ENCODE results near the gene OSTC.

OSTC gene

GRCh38 chr4:108624263-108625056, 25.9 kb upstream of the OSTC start:
- TF ChIP-seq CTCF (IDR thresholded peaks at IDR 0.05; ENCODE audit: borderline replicate concordance, insufficient read depth, low read depth, low read length): no peak
- H3K4me3 ChIP-seq (ENCODE audit: low read depth, low read length): no peak overlapping the region

- no peak for TF ChIP-seq CTCF (IDR thresholded peaks at IDR 0.05; ENCODE audit: borderline replicate concordance, insufficient read depth, low read depth, low read length)
- no peak overlapping the region for H3K4me3 ChIP-seq (ENCODE audit: low read depth, low read length)
Measured at GRCh38 chr4:108626056-108626455, 24.3 kb upstream of the OSTC start.

DNA sequence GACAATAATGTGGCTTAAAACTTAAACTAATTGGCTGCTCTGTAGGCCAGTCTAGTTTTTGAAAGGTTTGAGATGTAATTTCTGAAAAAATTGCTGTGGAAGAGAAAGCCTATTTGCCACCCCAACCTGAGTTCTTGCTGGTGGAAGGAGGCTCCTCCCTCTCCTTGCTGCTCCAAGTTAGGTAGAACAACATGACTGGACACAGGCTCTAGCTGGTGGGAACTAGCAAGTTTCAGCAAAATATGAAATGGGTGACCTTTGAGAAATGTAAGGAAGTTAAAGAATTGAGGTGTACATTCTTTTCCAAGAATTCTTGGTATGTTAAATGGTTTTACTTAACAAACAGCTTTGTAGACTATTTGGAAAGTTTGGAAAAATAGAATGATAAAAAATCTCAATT, 22.0 kb upstream of the OSTC start:
- no peak for TF ChIP-seq CTCF (IDR thresholded peaks at IDR 0.05; ENCODE audit: borderline replicate concordance, insufficient read depth, low read depth, low read length)

GRCh38 chr4:108635070-108635655, 15.2 kb upstream of the OSTC start:
- TF ChIP-seq CTCF (IDR thresholded peaks at IDR 0.05; ENCODE audit: borderline replicate concordance, insufficient read depth, low read depth, low read length): no peak
- no peak overlapping the region for H3K4me3 ChIP-seq (ENCODE audit: low read depth, low read length)

More for the DNA sequence above, 22.0 kb upstream of the OSTC start:
- no peak overlapping the region for H3K4me3 ChIP-seq (ENCODE audit: low read depth, low read length)

- no peak overlapping the region for H3K4me3 ChIP-seq (ENCODE audit: low read depth, low read length)
- TF ChIP-seq CTCF (IDR thresholded peaks at IDR 0.05; ENCODE audit: borderline replicate concordance, insufficient read depth, low read depth, low read length): no peak
Measured at GRCh38 chr4:108636246-108636645, 14.2 kb upstream of the OSTC start.

DNA sequence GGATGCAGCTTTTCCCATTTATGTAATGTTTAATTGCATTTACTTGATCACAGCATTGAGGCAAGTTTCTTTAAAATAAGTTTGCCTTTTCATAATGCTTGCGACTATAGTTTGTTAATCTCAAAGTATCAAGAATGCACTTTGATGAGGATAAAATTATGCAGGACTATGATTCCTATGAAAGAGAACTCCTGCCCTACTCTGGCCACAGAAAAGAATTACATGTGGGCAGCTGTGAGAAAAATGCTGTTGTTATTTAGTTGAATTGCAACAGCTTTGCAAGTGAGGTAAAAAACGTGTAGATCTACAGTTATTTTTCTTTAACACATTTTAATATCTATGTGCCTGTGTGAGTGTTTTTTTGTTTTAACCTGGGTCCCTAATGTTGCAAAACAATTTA, 12.5 kb upstream of the OSTC start:
- H3K4me3 ChIP-seq (ENCODE audit: low read depth, low read length): no peak overlapping the region
- TF ChIP-seq CTCF (IDR thresholded peaks at IDR 0.05; ENCODE audit: borderline replicate concordance, insufficient read depth, low read depth, low read length): no peak

GRCh38 chr4:108644237-108644636, 6.2 kb upstream of the OSTC start:
- no peak for TF ChIP-seq CTCF (IDR thresholded peaks at IDR 0.05; ENCODE audit: borderline replicate concordance, insufficient read depth, low read depth, low read length)
- H3K4me3 ChIP-seq (ENCODE audit: low read depth, low read length): no peak overlapping the region
